ENCODE measurements around the gene OR6Y1.

- TF ChIP-seq CREB1 (IDR thresholded peaks at IDR 0.05; ENCODE audit: low read depth) (no peak), EP300 (IDR thresholded peaks at IDR 0.05; ENCODE audit: borderline replicate concordance) (no peak), FOXM1 (IDR thresholded peaks at IDR 0.05; ENCODE audit: borderline replicate concordance, low read depth) (no peak), MAX (IDR thresholded peaks at IDR 0.05) (no peak)
These were observed 25.5 kb upstream of the OR6Y1 start, which contains the start of gene OR10X1 for GRCh38 chr1:158579733-158580132.
